GM12878 (cell line): ENCODE measurements around the gene LTB. TPM values are rescaled to one million over a fixed set of nuclear protein-coding genes. Genes with fewer than 3 reads are reported as not detected.

Experiments
- ASH2L ChIP-seq: fragments of 300-600, 200-600 bp; sonication (generic); IDR thresholded peaks from 2 replicates; pipeline ENCODE4 v1.6.1; 2017; ENCODE audit warnings: low read depth, mild to moderate bottlenecking, borderline replicate concordance
- BHLHE40 ChIP-seq, 2 experiments: fragments of 450-650 bp in 1 of 2; IDR thresholded peaks; 2 replicates each; pipeline ENCODE4 v1.6.1; 2011 to 2017; ENCODE audit warnings: low read depth in 2 of 2, borderline replicate concordance in 1 of 2, improper control_type of control experiment in 1 of 2, low read length in 1 of 2, mild to moderate bottlenecking in 1 of 2
- BMI1 ChIP-seq: fragments of 450-650 bp; IDR thresholded peaks from 2 replicates; pipeline ENCODE4 v1.6.1; 2016; ENCODE audit warnings: mild to moderate bottlenecking, moderate library complexity, borderline replicate concordance
- CREB1 ChIP-seq: IDR thresholded peaks from 2 replicates; pipeline ENCODE4 v1.6.1; 2012; ENCODE audit warnings: low read depth, mild to moderate bottlenecking, inconsistent platforms
- EED ChIP-seq: sonication (generic); IDR thresholded peaks from 2 replicates; pipeline ENCODE4 v1.6.1; 2016; ENCODE audit warnings: antibody characterized with exemption, low read depth
- EGR1 ChIP-seq, 2 experiments: IDR thresholded peaks; 1 replicate in 1 of 2; 2 replicates in 1 of 2; pipeline ENCODE4 v1.6.1; 2011 to 2012; ENCODE audit warnings: low read depth in 2 of 2, low read length in 2 of 2, borderline replicate concordance in 1 of 2, mild to moderate bottlenecking in 1 of 2, moderate library complexity in 1 of 2
- EP300 ChIP-seq, 2 experiments: fragments of 150-350 bp in 1 of 2; IDR thresholded peaks; 2 replicates each; pipeline ENCODE4 v1.6.1; 2011 to 2012; ENCODE audit warnings: low read depth in 2 of 2, low read length in 2 of 2, borderline replicate concordance in 1 of 2, improper control_type of control experiment in 1 of 2, inconsistent platforms in 1 of 2; ENCODE audit not compliant: control insufficient read depth in 1 of 2
- ESRRA ChIP-seq: IDR thresholded peaks from 2 replicates; pipeline ENCODE4 v1.6.1; 2012; ENCODE audit warnings: mild to moderate bottlenecking, low read length, improper control_type of control experiment
- FOXM1 ChIP-seq: IDR thresholded peaks from 2 replicates; pipeline ENCODE4 v1.6.1; 2012; ENCODE audit warnings: low read depth, mild to moderate bottlenecking, inconsistent platforms, low read length, moderate library complexity
- HDAC6 ChIP-seq: fragments of 200-600 bp; sonication (generic); IDR thresholded peaks from one replicate; pipeline ENCODE4 v1.8.0; 2017; ENCODE audit warnings: antibody characterized with exemption; ENCODE audit not compliant: unreplicated experiment
- HDGF ChIP-seq: fragments of 450-650 bp; IDR thresholded peaks from 2 replicates; pipeline ENCODE4 v1.6.1; 2016; ENCODE audit warnings: antibody characterized with exemption
- IRF4 ChIP-seq: IDR thresholded peaks from 2 replicates; pipeline ENCODE4 v1.6.1; 2011; ENCODE audit warnings: low read depth, low read length
- MTA2 ChIP-seq: fragments of 450-650 bp; IDR thresholded peaks from 2 replicates; pipeline ENCODE4 v1.6.1; 2016; ENCODE audit warnings: low read depth, mild to moderate bottlenecking, moderate library complexity
- NR2C2 ChIP-seq: IDR thresholded peaks from 2 replicates; pipeline ENCODE4 v1.6.1; 2011; ENCODE audit warnings: borderline replicate concordance, low read depth; ENCODE audit not compliant: control insufficient read depth, insufficient read length
- PAX5 ChIP-seq: IDR thresholded peaks from 2 replicates; pipeline ENCODE4 v1.6.1; 2011; ENCODE audit warnings: low read depth, low read length, borderline replicate concordance
- PML ChIP-seq: IDR thresholded peaks from 2 replicates; pipeline ENCODE4 v1.6.1; 2012; ENCODE audit warnings: low read length, inconsistent platforms
- SIN3A ChIP-seq: IDR thresholded peaks from 2 replicates; pipeline ENCODE4 v1.6.1; 2012; ENCODE audit warnings: low read depth, low read length, improper control_type of control experiment
- SIX5 ChIP-seq: IDR thresholded peaks from 2 replicates; pipeline ENCODE4 v1.6.1; 2011; ENCODE audit warnings: mild to moderate bottlenecking, low read depth, low read length, moderate library complexity; ENCODE audit not compliant: severe bottlenecking
- SMARCA5 ChIP-seq: fragments of 450-650 bp; IDR thresholded peaks from 2 replicates; pipeline ENCODE4 v1.6.1; 2017; ENCODE audit warnings: mild to moderate bottlenecking
- STAT3 ChIP-seq: IDR thresholded peaks from 2 replicates; pipeline ENCODE4 v1.6.1; 2011; ENCODE audit warnings: low read depth, low read length, improper control_type of control experiment
- TAF1 ChIP-seq: IDR thresholded peaks from 2 replicates; pipeline ENCODE4 v1.6.1; 2011; ENCODE audit warnings: mild to moderate bottlenecking, low read depth, low read length, borderline replicate concordance
- ZNF622 ChIP-seq: fragments of 450-650 bp; IDR thresholded peaks from 2 replicates; pipeline ENCODE4 v1.6.1; 2017; ENCODE audit warnings: mild to moderate bottlenecking, inconsistent platforms
- ZZZ3 ChIP-seq: IDR thresholded peaks from 2 replicates; pipeline ENCODE4 v1.6.1; 2011; ENCODE audit warnings: low read depth; ENCODE audit not compliant: control insufficient read depth, insufficient read length
- polyA plus RNA-seq, 11 experiments: library from polyadenylated mRNA; depleted of rRNA in 4 of 11; unstranded in 6 of 11; stranded (reverse) in 5 of 11; fragments of >200 nt; fragmentation: Nextera tagmentation in 4 of 11; fragmentation: Illumina TruSeq in 1 of 11; extraction: Ambion mirVana in 4 of 11; extraction: Trizol in 1 of 11; gene quantifications; 1 replicate in 1 of 11; 2 replicates in 10 of 11; pipeline versions ENCODE4 v1.2.1 to v1.2.3, GENCODE V29; 2011 to 2016; ENCODE audit warnings: inconsistent platforms in 2 of 11, missing spikeins in 2 of 11, low read depth in 1 of 11
- total RNA-seq, 4 experiments: library from RNA; depleted of rRNA in 3 of 4; stranded (reverse); fragments of >200 nt in 3 of 4; fragmentation: Illumina TruSeq in 1 of 4; extraction: Trizol in 1 of 4; gene quantifications; 2 replicates each; pipeline versions ENCODE4 v1.2.1 to v1.2.3, GENCODE V29; 2013 to 2021
- TF ChIP-seq, protein P1 (sequence below): IDR thresholded peaks from 2 replicates; pipeline ENCODE4 v1.6.1; 2011; ENCODE audit warnings: low read depth, low read length, improper control_type of control experiment, borderline replicate concordance
- TF ChIP-seq, protein P2 (sequence below): IDR thresholded peaks from 2 replicates; pipeline ENCODE4 v1.6.1; 2012; ENCODE audit warnings: low read depth, low read length, improper control_type of control experiment
- TF ChIP-seq, protein P3 (sequence below): IDR thresholded peaks from 2 replicates; pipeline ENCODE4 v1.6.1; 2012; ENCODE audit warnings: low read depth, low read length, improper control_type of control experiment
- TF ChIP-seq, protein P4 (sequence below): fragments of 450-650 bp; IDR thresholded peaks from 2 replicates; pipeline ENCODE4 v1.6.1; 2017; ENCODE audit warnings: low read depth, mild to moderate bottlenecking, moderate library complexity

The LTB gene
- total and polyA plus RNA-seq, 10 of the 15 experiments (the other 5 are each of a cell fraction or from before 2014, with no cell fraction given), result 0.71 to 74.3 (median 20.0) TPM

DNA sequence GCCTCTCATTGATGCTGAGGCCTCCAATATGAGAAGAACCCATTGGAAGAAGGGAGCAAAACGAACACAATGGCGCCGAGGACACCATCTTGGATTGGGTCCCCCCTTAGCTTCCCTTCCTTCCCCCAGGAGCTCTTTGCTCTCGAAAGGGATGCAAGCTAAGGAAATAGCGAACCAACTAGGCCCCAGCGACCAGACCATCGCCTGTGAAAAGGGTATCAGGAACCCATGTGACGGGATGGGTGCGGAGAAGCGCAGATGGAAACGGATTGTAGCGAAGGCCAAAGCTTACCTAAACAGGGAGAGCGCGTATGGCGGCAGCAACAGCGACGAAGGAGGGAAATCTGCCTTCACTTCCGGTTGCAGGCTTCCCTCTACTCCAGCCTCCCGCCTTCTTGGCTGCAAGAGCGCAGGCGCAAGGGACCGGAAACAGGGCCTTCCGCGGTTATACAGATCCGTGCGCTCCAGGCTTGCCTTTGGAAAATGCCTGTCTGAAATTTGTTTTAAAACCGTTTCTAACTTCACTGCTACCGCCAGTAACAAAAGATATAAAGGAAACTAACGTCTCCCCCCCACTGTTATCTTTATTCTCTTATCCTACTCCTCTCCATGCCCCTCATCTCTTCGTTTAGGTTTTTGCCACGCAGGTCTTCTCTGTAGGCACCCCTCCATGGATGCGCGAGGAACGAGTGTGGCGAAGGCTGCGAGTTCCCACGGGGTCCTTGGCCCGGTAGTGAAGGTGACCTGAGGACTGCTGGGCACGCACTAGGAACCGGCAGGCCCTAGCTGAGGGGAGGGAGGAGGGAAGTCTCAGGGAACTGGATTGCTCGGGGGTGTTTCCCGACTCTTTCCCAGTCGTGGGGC lies 40.3 kb downstream of the LTB start, which contains the start of gene DDX39B (continued):
- TF ChIP-seq IRF4 (peak; percentile 70; the same call in 1 of the 2 replicates), HDGF (peak; percentile 40; the same call in 1 of the 2 replicates), EED (0 out of 2 replicates have a peak, but pooled peaks have one; percentile 24), FOXM1 (no peak; the same call in 1 of the 2 replicates), ZNF622 (no peak), BMI1 (no peak), SIX5 (no peak), PML (peak; percentile 99), BHLHE40 (IDR thresholded peaks at IDR 0.05; ENCODE audit: borderline replicate concordance in 1 of 2, low read depth in 2 of 2, low read length in 1 of 2) (peak; percentile 60 to 63; a peak in 3 of 4 replicates), NR2C2 (no peak), ESRRA (peak; percentile 98), SMARCA5 (peak; percentile 72; the same call in 1 of the 2 replicates), MTA2 (peak; percentile 38; the same call in 1 of the 2 replicates), TAF1 (peak; percentile 100), HDAC6 (peak; percentile 49), CREB1 (peak; percentile 46), EP300 (IDR thresholded peaks at IDR 0.05; ENCODE audit: borderline replicate concordance in 1 of 2, control insufficient read depth in 1 of 2, low read depth in 2 of 2, low read length in 2 of 2) (no peak), SIN3A (no peak), ZZZ3 (peak; percentile 94), PAX5 (0 out of 2 replicates have a peak, but pooled peaks have one; percentile 11), STAT3 (no peak), EGR1 (IDR thresholded peaks at IDR 0.05; ENCODE audit: borderline replicate concordance in 1 of 2, low read depth in 2 of 2, low read length in 2 of 2) (peak in 1 of 2 experiments; percentile 56; a peak in 1 of 3 replicates), ASH2L (peak; percentile 90; the same call in 1 of the 2 replicates)
- TF ChIP-seq, protein P1, sequence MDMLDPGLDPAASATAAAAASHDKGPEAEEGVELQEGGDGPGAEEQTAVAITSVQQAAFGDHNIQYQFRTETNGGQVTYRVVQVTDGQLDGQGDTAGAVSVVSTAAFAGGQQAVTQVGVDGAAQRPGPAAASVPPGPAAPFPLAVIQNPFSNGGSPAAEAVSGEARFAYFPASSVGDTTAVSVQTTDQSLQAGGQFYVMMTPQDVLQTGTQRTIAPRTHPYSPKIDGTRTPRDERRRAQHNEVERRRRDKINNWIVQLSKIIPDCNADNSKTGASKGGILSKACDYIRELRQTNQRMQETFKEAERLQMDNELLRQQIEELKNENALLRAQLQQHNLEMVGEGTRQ, result no peak; the same call in 1 of the 2 replicates
- TF ChIP-seq, protein P2, sequence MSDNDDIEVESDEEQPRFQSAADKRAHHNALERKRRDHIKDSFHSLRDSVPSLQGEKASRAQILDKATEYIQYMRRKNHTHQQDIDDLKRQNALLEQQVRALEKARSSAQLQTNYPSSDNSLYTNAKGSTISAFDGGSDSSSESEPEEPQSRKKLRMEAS, result peak; percentile 91
- TF ChIP-seq, protein P3, sequence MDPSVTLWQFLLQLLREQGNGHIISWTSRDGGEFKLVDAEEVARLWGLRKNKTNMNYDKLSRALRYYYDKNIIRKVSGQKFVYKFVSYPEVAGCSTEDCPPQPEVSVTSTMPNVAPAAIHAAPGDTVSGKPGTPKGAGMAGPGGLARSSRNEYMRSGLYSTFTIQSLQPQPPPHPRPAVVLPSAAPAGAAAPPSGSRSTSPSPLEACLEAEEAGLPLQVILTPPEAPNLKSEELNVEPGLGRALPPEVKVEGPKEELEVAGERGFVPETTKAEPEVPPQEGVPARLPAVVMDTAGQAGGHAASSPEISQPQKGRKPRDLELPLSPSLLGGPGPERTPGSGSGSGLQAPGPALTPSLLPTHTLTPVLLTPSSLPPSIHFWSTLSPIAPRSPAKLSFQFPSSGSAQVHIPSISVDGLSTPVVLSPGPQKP, result peak; percentile 99
- TF ChIP-seq, protein P4, sequence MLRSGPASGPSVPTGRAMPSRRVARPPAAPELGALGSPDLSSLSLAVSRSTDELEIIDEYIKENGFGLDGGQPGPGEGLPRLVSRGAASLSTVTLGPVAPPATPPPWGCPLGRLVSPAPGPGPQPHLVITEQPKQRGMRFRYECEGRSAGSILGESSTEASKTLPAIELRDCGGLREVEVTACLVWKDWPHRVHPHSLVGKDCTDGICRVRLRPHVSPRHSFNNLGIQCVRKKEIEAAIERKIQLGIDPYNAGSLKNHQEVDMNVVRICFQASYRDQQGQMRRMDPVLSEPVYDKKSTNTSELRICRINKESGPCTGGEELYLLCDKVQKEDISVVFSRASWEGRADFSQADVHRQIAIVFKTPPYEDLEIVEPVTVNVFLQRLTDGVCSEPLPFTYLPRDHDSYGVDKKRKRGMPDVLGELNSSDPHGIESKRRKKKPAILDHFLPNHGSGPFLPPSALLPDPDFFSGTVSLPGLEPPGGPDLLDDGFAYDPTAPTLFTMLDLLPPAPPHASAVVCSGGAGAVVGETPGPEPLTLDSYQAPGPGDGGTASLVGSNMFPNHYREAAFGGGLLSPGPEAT, result peak; percentile 94
